NCI-H187 (cell line): ENCODE results near the gene ZNF398.
"Not testable (repeated sequence)": the region's sequence is repeated elsewhere in the genome, so short reads cannot be mapped to it uniquely, and the experiment has no call there.

Experiments used
- DNase-seq, 2 experiments: peaks; one replicate each; lab custom pipeline; 2025; lab: John Stamatoyannopoulos, UW

ZNF398 gene

GRCh38 chr7:149197675-149198074 is 50.4 kb downstream of the ZNF398 start:
- no peak for DNase-seq

GRCh38 chr7:149198161-149198816 is 51.0 kb downstream of the ZNF398 start:
- DNase-seq: no peak

DNA sequence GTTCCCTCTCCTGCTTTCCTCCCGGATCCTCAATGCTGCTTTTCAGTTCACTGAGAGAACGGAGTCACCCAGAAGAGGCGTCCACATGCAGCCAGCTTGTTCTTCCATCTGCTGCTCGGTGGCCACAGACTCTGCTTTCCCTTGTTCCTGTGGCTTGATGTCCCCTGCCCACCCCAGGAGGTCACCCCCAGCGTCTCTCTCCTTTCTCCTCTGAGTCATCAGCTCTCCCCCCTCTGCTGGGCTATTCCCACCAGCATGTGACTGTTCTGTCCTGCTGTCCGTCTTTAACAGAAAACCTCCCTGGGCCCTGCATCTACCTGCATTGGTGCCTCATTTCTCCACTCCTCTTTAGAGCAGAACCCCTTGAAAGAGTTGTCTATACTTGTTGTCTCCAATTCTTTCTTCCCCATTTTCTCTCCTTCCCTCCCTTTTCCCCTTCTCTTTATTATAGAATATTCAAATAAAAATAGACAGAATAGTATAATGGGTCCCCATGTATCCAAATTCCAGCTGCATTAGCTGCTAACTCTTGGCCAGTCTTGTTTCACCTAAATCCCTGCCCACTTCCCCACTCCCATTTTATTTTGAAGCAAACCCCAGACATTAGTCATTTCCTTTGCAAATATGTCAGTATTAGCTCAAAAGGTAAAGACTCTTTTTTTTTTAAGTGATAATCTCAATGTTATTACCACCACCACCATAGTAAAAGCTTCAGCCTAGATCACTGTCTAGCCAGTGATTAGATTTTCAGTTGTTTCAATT is 52.2 kb downstream of the ZNF398 start:
- DNase-seq: no peak

DNA sequence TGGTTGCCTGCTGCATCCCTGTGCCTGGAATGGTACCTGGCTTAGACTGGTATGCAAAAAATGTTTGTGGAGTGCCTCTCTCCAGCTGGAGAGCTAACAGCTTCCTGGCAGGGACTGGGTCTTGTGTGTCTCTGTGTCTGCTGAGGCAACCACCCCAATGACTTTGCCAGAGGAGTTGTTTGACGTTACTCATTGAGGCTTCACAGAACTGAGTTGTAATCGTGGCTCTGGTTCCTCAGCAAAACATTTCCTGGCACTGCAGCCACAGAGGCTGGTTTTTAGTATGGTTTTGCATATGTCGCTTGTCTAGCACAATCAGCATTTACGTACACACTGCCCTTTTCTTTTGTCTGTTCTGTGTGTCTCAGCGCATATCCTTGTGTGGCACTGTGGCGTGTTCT is 55.6 kb downstream of the ZNF398 start:
- DNase-seq: no peak

GRCh38 chr7:149205690-149206381 is 58.6 kb downstream of the ZNF398 start:
- no peak for DNase-seq

- no peak for DNase-seq
Measured at GRCh38 chr7:149207324-149208035, 60.2 kb downstream of the ZNF398 start.

GRCh38 chr7:149209518-149210269 is 62.4 kb downstream of the ZNF398 start:
- DNase-seq: no peak

DNA sequence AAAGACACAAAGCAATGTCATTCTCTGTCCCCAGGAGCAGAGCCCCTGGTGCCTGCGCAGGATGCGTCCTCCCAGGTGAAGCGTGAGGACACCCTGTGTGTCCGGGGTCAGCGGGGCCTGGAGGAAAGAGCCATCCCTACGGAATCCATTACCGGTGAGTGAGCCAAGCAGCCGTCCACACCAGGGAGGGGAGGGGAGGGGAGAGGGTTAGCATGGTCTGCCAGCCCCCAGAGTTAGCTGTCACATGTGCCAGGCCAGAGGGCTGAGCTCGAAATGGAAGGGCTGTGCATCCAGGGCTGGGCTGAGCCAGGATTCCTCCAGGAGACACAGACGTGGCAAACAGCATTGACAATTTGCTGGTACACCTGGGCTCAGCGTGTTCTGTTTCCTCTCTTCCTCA is 63.3 kb downstream of the ZNF398 start:
- DNase-seq: no peak

- DNase-seq: no peak
Measured at GRCh38 chr7:149214020-149214720, 66.9 kb downstream of the ZNF398 start.

DNA sequence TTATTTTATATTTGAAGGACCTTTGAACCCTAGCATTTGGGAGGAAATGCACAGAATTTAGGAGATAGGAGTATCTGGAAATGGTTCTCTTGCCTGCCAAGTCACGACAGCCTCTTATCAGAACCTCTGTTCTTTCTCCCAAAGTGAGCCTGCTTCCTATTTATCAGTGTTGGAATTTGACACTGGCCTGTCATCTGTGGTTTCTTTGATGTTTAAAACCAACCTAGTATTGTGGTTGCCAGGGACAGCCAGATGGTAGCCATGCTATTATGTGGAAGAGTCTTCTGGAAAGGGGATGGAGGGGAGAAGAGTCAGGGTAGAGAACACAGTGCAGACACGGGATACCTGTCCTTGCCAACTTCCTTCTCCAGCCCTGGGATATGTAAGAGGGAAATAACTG is 69.1 kb downstream of the ZNF398 start:
- no peak for DNase-seq

DNA sequence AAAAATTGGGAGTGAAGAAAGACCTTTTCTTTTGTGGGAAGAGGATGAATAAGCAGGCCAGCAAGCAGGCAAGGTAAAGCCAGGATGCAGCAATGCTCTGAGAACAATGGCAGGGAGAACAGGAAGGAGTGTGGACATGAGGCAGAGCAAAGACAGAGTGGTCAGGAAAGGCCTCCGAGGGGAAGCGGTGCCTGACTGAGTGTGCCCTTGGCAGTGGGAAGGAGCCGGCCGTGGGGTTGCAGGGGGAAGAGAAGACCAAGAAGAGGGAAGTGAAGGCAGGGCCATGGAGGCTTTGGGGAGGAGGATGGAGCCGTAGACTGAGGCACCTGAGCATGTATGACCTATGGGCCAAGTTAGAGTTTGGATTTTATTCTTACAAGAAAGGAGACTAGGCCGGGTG is 70.3 kb downstream of the ZNF398 start:
- no peak for DNase-seq

DNA sequence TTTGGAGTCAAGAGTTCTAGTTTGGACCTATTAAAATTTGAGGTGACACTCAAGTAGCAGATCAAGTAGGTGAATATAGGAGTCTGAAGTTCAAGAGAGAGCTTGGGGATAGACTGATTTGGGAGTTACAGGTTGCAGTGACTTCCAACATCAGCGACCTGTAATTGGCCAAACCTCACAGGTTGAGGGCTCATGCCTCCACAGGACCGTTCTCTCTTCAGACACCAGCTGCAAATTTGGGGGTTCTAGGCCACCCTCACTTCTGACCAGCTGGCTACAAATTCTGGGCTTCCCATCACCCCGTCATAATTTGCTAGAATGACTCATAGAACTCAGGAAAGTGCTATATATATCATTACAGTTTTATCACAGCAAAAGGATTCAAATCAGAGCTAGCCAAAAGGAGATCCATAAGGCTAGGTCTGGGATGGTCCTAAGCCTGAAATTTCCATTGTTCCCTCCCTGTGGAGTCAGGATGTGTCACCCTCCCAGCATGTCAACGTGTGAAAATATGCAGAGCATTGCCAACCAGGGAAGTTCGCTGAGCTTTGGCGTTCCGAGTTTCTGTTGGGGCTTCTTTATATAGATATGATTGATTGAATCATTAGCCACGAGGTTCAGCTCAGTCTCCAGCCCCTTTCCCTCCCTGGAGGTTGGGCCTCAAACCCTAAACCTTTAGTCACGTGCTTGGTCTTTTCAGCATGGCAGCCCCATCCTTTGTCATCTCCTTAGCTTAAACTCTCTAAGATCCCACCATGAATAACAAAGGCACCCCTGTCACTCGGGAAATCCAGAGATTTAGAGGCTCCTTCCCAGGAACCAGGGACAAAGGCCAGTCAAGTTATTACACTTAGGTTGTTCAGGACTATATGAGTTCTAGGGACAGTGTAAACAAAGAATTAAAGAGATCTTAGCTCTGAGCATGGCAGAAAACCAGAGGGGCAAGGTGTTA is 71.5 kb downstream of the ZNF398 start:
- DNase-seq: no peak

DNA sequence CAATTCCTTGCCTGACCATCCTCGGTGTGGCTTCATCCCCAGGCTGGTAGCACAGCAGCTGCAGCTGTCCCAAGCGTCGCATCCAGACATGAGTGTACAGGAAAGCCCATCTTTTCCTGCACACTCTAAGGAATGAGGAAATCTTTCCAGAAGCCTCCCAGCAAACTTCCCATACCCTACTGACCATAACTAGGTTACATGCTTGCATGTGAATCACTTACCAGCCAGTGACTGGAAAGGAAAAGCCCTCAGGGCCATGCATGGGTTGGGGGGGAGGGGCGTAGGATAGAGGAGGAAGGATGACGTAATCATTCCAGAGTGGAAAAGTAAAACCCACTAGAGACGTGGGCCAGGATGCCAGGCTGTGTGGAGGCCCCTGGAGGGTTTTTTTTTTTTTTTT is 73.3 kb downstream of the ZNF398 start:
- DNase-seq: no peak

GRCh38 chr7:149223176-149223575 is 75.9 kb downstream of the ZNF398 start:
- DNase-seq: no peak

- DNase-seq: no peak
Measured at GRCh38 chr7:149223761-149224160, 76.5 kb downstream of the ZNF398 start.

DNA sequence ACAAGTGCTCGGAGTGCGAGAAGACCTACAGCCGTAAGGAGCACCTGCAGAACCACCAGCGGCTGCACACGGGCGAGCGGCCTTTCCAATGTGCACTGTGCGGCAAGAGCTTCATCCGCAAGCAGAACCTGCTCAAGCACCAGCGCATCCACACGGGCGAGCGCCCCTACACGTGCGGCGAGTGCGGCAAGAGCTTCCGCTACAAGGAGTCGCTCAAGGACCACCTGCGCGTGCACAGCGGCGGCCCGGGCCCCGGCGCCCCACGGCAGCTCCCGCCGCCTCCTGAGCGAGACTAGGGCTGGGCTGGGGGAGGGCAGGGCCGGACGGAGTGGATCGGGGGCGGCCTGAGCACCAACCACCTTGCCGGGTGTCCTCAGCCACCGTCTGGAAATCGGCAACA is 77.1 kb downstream of the ZNF398 start:
- DNase-seq: no peak

GRCh38 chr7:149225106-149225505 is 77.9 kb downstream of the ZNF398 start:
- DNase-seq: no peak

DNA sequence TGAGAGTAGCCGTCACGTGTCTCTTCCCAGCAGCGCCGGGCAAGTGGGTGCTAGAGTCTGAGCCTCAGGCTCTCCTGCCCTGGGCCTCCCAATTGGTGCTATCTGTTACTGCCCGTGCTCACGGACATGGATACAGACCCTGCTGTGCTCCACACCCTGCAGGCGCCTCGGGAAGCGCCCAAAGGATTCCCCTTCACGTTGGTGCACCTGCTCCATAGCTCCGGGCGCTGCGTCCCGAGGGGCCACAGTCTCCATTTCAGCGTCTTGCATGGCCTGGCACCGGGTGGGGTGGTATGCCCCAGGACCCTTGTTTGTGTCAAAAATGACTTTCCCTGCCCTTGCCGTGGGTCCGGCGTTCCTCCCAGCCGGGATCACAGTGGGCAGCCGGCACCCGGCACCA is 78.4 kb downstream of the ZNF398 start:
- DNase-seq: no peak

DNA sequence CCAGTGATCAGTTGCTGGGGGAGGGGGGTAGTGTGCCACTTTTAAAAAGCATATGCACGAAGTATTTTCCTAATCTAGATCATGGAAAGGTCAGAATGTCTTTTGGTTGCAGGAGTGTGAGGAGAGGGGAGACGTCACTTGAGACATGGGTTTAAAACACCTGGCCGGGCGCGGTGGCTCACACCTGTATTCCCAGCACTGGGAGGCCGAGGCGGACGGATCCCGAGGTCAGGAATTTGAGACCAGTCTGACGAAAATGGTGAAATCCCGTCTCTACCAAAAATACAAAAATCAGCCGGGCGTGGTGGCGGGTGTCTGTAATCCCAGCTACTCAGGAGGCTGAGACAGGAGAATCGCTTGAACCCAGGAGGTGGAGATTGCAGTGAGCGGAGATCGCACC is 79.1 kb downstream of the ZNF398 start:
- not testable (repeated sequence) for DNase-seq
